SK-N-SH (cell line): ENCODE data around the gene PCSK5. TPM values are rescaled to one million over a fixed set of nuclear protein-coding genes. Genes with fewer than 3 reads are reported as not detected.

Experiments used
- CTCF ChIA-PET: fragments of 300-600, 350-600 bp; formaldehyde crosslinking; extraction: SDS; loops from one replicate; lab custom pipeline; 2021; lab: Yijun Ruan, JAX
- POLR2A ChIA-PET: fragments of 350-600 bp; sonication (Branson Sonifier 250); formaldehyde crosslinking; extraction: SDS; loops from one replicate; lab custom pipeline; 2020; ENCODE audit warnings: antibody characterized with exemption, inconsistent platforms; lab: Yijun Ruan, JAX
- DNase-seq: peaks from one replicate; pipeline ENCODE4 v3.0.0; 2012
- H2AFZ ChIP-seq: fragments of 200-600 bp; sonication (generic); 2 replicates; pipeline ENCODE4 v1.8.1; 2016; ENCODE audit warnings: antibody characterized with exemption, mild to moderate bottlenecking, low read depth
- H3F3A ChIP-seq: fragments of 200-600 bp; sonication (generic); replicated peaks from 2 replicates; pipeline ENCODE3; 2016; ENCODE audit warnings: antibody characterized with exemption, mild to moderate bottlenecking; ENCODE audit not compliant: insufficient read depth
- H3K27ac ChIP-seq, 2 experiments: fragments of 200-500 bp in 1 of 2; fragments of 200-600 bp in 1 of 2; sonication (Bioruptor generic) in 1 of 2; sonication (generic), shearing (Covaris generic) in 1 of 2; 2 replicates each; pipeline versions ENCODE4 v1.5.1 to v1.6.1; 2014 to 2016; ENCODE audit warnings: low read depth in 2 of 2, inconsistent platforms in 1 of 2, low read length in 1 of 2, mild to moderate bottlenecking in 1 of 2, mixed read lengths in 1 of 2
- H3K27me3 ChIP-seq: fragments of 200-600 bp; sonication (generic), shearing (Covaris generic); 2 replicates; pipeline ENCODE4 v1.6.1; 2016; ENCODE audit warnings: mixed run types; ENCODE audit not compliant: insufficient read depth
- H3K36me3 ChIP-seq, 2 experiments: fragments of 200-500 bp in 1 of 2; fragments of 200-600 bp in 1 of 2; sonication (Bioruptor generic) in 1 of 2; sonication (generic) in 1 of 2; replicated peaks in 1 of 2; 2 replicates each; pipeline versions ENCODE3 to v1.5.1; 2014 to 2016; ENCODE audit warnings: low read length in 1 of 2, mild to moderate bottlenecking in 1 of 2; ENCODE audit not compliant: insufficient read depth in 2 of 2, control insufficient read depth in 1 of 2
- H3K4me1 ChIP-seq, 2 experiments: fragments of 200-500 bp in 1 of 2; fragments of 200-600 bp in 1 of 2; sonication (Bioruptor generic) in 1 of 2; sonication (generic), shearing (Covaris generic) in 1 of 2; 2 replicates each; pipeline versions ENCODE4 v1.5.1 to v1.6.1; 2014 to 2016; ENCODE audit warnings: low read depth in 1 of 2, low read length in 1 of 2, mixed run types in 1 of 2; ENCODE audit not compliant: insufficient read depth in 2 of 2, control insufficient read depth in 1 of 2
- H3K4me2 ChIP-seq: fragments of 200-600 bp; sonication (generic), shearing (Covaris generic); 2 replicates; pipeline ENCODE4 v1.6.1; 2017; ENCODE audit warnings: mixed run types
- H3K4me3 ChIP-seq, 2 experiments: fragments of 200-500 bp in 1 of 2; fragments of 200-600 bp in 1 of 2; sonication (Bioruptor generic) in 1 of 2; sonication (generic), shearing (Covaris generic) in 1 of 2; 2 replicates each; pipeline versions ENCODE4 v1.5.1 to v1.8.1; 2014 to 2016; ENCODE audit warnings: low read depth in 2 of 2, inconsistent platforms in 1 of 2, low read length in 1 of 2, mild to moderate bottlenecking in 1 of 2, mixed read lengths in 1 of 2, moderate library complexity in 1 of 2
- H3K79me2 ChIP-seq: fragments of 200-600 bp; sonication (generic); 2 replicates; pipeline ENCODE4 v1.8.1; 2017; ENCODE audit warnings: mild to moderate bottlenecking; ENCODE audit not compliant: insufficient read depth
- H3K9ac ChIP-seq: fragments of 200-600 bp; sonication (generic); 2 replicates; pipeline ENCODE4 v1.6.1; 2017; ENCODE audit warnings: mixed run types
- H3K9me2 ChIP-seq: fragments of 200-600 bp; sonication (generic); 2 replicates; pipeline ENCODE4 v1.6.1; 2017; ENCODE audit warnings: mixed run types
- H3K9me3 ChIP-seq: fragments of 200-600 bp; sonication (generic); 2 replicates; pipeline ENCODE4 v1.6.1; 2017; ENCODE audit warnings: mixed run types, mild to moderate bottlenecking, moderate library complexity
- H4K20me1 ChIP-seq: fragments of 200-600 bp; sonication (generic); 2 replicates; pipeline ENCODE4 v1.6.1; 2017; ENCODE audit warnings: mild to moderate bottlenecking, mixed run types; ENCODE audit not compliant: insufficient read depth
- CHD2 ChIP-seq: fragments of 150-350 bp; IDR thresholded peaks from 2 replicates; pipeline ENCODE4 v1.6.1; 2018; ENCODE audit warnings: low read length; ENCODE audit not compliant: partially characterized antibody
- EP300 ChIP-seq, 2 experiments: IDR thresholded peaks; 2 replicates each; pipeline versions ENCODE4 v1.4.0 to v1.6.1; 2012; ENCODE audit warnings: borderline replicate concordance in 1 of 2, low read depth in 1 of 2, low read length in 1 of 2
- FOSL2 ChIP-seq: IDR thresholded peaks from 2 replicates; pipeline ENCODE4 v1.4.0; 2012; ENCODE audit warnings: low read depth, mild to moderate bottlenecking, moderate library complexity, borderline replicate concordance
- FOXJ3 ChIP-seq: sonication (generic); formaldehyde crosslinking; IDR thresholded peaks from 2 replicates; pipeline ENCODE4 v1.5.1; 2020; ENCODE audit warnings: mild to moderate bottlenecking, missing genetic modification reagents
- FOXM1 ChIP-seq: IDR thresholded peaks from 2 replicates; pipeline ENCODE4 v1.4.0; 2012; ENCODE audit warnings: low read depth, mild to moderate bottlenecking
- GABPA ChIP-seq: IDR thresholded peaks from 2 replicates; pipeline ENCODE4 v1.4.0; 2012; ENCODE audit warnings: low read depth, mild to moderate bottlenecking
- GATA2 ChIP-seq: sonication (generic); formaldehyde crosslinking; IDR thresholded peaks from 2 replicates; pipeline ENCODE4 v1.5.0; 2020; ENCODE audit warnings: mild to moderate bottlenecking, missing genetic modification reagents
- IRF3 ChIP-seq: fragments of 150-350 bp; IDR thresholded peaks from 2 replicates; pipeline ENCODE4 v1.6.1; 2016; ENCODE audit warnings: mild to moderate bottlenecking, low read depth, low read length
- JUND ChIP-seq: IDR thresholded peaks from 2 replicates; pipeline ENCODE4 v1.4.0; 2012
- MXI1 ChIP-seq: IDR thresholded peaks from 2 replicates; pipeline ENCODE4 v1.6.1; 2012; ENCODE audit warnings: mild to moderate bottlenecking, low read depth, low read length, improper control_type of control experiment
- POLR2AphosphoS5 ChIP-seq: IDR thresholded peaks from 2 replicates; pipeline ENCODE4 v1.6.1; 2012; ENCODE audit warnings: low read depth, low read length
- YY1 ChIP-seq: IDR thresholded peaks from 2 replicates; pipeline ENCODE4 v1.4.0; 2012; ENCODE audit warnings: low read depth, mild to moderate bottlenecking
- ZBTB33 ChIP-seq: IDR thresholded peaks from 2 replicates; pipeline ENCODE4 v1.4.0; 2012; ENCODE audit warnings: low read depth, borderline replicate concordance
- WGBS: methylation state at CpG from one replicate; pipeline ENCODE4 v1.1.6; 2017; ENCODE audit warnings: low lambda C conversion rate; 5-methylcytosine and 5-hydroxymethylcytosine counted together
- polyA plus RNA-seq, 3 experiments: library from polyadenylated mRNA; depleted of rRNA; stranded (reverse); fragments of >200 nt; gene quantifications; 2 replicates each; pipeline ENCODE4 v1.2.3, GENCODE V29; 2012
- TF ChIP-seq, protein P1 (sequence below): fragments of 200-600 bp; sonication (generic); IDR thresholded peaks from 2 replicates; pipeline ENCODE4 v1.6.1; 2017; ENCODE audit warnings: antibody characterized with exemption, mild to moderate bottlenecking, moderate library complexity
- TF ChIP-seq, protein P2 (sequence below): fragments of 150-350 bp; IDR thresholded peaks from 2 replicates; pipeline ENCODE4 v1.6.1; 2017; ENCODE audit warnings: antibody characterized with exemption, low read length, low read depth, borderline replicate concordance

The PCSK5 gene
- polyA plus RNA-seq, 1 of the 3 experiments (the other 2 are of a cell fraction): 0.08 TPM

DNA sequence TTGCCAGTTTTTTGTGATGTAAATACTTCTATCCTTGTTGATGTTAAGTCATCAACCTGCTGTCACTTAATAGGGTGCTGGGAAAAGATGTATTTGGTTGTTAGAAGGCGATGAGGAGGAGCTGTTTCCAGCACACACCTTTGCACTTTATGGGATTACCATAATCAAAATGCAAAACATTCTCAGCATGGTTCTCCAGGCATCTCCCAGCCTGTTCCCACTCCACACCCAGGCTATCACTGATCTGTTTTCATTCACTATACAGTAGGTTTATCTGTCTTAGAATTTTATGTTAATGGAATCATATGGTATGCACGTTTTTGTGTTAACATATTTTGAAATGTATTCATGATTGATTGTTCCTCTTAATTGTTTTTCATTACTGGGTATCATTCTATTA, 35.9 kb downstream of the PCSK5 start:
- Histone ChIP-seq H3K79me2 (no peaks in the 10 kb centered on the region), H3K4me3 (no peak overlapping the region)

More for the DNA sequence above, 35.9 kb downstream of the PCSK5 start:
- 0% methylated on average over 2 of the region's 2 CpGs for WGBS
- Histone ChIP-seq H3K4me2 (no peak overlapping the region), H3K9ac (no peak overlapping the region), H3K9me2 (no peaks in the 10 kb centered on the region), H3K27me3 (no peaks in the 10 kb centered on the region), H3F3A (no peaks in the 10 kb centered on the region), H3K9me3 (no peaks in the 10 kb centered on the region), H3K36me3 (no peaks in the 10 kb centered on the region), H3K27ac (no peak overlapping the region), H4K20me1 (no peaks in the 10 kb centered on the region), H2AFZ (no peak overlapping the region), H3K4me1 (no peaks in the 10 kb centered on the region)
- DNase-seq: no peak
- ChIA-PET POLR2A (no interaction called here), CTCF (interaction anchor here (0.6 kb wide), 1 partner anchor 1118 kb away, joined by 3 read pairs; no protein-coding TSS in a partner anchor)
- TF ChIP-seq FOXM1 (no peak), YY1 (no peak), CHD2 (no peak), POLR2AphosphoS5 (no peak), FOSL2 (no peak), GATA2 (no peak), ZBTB33 (no peak), FOXJ3 (CRISPR knock-in tag) (no peak), JUND (no peak), MXI1 (no peak), EP300 (IDR thresholded peaks at IDR 0.05; ENCODE audit: borderline replicate concordance in 1 of 2, low read depth in 1 of 2, low read length in 1 of 2) (no peak), IRF3 (no peak), GABPA (no peak)
- TF ChIP-seq, protein P1, sequence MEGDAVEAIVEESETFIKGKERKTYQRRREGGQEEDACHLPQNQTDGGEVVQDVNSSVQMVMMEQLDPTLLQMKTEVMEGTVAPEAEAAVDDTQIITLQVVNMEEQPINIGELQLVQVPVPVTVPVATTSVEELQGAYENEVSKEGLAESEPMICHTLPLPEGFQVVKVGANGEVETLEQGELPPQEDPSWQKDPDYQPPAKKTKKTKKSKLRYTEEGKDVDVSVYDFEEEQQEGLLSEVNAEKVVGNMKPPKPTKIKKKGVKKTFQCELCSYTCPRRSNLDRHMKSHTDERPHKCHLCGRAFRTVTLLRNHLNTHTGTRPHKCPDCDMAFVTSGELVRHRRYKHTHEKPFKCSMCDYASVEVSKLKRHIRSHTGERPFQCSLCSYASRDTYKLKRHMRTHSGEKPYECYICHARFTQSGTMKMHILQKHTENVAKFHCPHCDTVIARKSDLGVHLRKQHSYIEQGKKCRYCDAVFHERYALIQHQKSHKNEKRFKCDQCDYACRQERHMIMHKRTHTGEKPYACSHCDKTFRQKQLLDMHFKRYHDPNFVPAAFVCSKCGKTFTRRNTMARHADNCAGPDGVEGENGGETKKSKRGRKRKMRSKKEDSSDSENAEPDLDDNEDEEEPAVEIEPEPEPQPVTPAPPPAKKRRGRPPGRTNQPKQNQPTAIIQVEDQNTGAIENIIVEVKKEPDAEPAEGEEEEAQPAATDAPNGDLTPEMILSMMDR: no peak
- TF ChIP-seq, protein P2, sequence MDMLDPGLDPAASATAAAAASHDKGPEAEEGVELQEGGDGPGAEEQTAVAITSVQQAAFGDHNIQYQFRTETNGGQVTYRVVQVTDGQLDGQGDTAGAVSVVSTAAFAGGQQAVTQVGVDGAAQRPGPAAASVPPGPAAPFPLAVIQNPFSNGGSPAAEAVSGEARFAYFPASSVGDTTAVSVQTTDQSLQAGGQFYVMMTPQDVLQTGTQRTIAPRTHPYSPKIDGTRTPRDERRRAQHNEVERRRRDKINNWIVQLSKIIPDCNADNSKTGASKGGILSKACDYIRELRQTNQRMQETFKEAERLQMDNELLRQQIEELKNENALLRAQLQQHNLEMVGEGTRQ: no peak
